ENCODE data around the gene DLEU7.

Gene DLEU7

GRCh38 chr13:50843257-50844083 is at the start of gene DLEU7:
Gene DLEU7 (minus strand): TSS chr13:50843692. CDS start chr13:50843646, 46 bp downstream.
- DNase-seq, result no peak

- DNase-seq, result no peak
Measured at GRCh38 chr13:50892210-50892944, 48.9 kb upstream of the DLEU7 start.

GRCh38 chr13:50891206-50891605 is 47.7 kb upstream of the DLEU7 start:
- no peak for DNase-seq

- DNase-seq, result no peak
Measured at GRCh38 chr13:50889317-50889716, 45.8 kb upstream of the DLEU7 start.

- no peak for DNase-seq
Measured at GRCh38 chr13:50888362-50888761, 44.9 kb upstream of the DLEU7 start.

GRCh38 chr13:50887151-50887550 is 43.7 kb upstream of the DLEU7 start:
- DNase-seq, result no peak

- DNase-seq, result no peak
Measured at GRCh38 chr13:50884265-50884664, 40.8 kb upstream of the DLEU7 start.

GRCh38 chr13:50883728-50884127 is 40.2 kb upstream of the DLEU7 start:
- no peak for DNase-seq

GRCh38 chr13:50882816-50883435 is 39.4 kb upstream of the DLEU7 start:
- no peak for DNase-seq

GRCh38 chr13:50873991-50874390 is 30.5 kb upstream of the DLEU7 start:
- DNase-seq, result no peak

- DNase-seq, result no peak
Measured at GRCh38 chr13:50873467-50873866, 30.0 kb upstream of the DLEU7 start.

- no peak for DNase-seq
Measured at GRCh38 chr13:50871405-50871804, 27.9 kb upstream of the DLEU7 start.

- DNase-seq, result no peak
Measured at GRCh38 chr13:50867637-50867945, 24.1 kb upstream of the DLEU7 start.

- DNase-seq, result no peak
Measured at GRCh38 chr13:50866817-50867636, 23.5 kb upstream of the DLEU7 start.

GRCh38 chr13:50864492-50864891 is 21.0 kb upstream of the DLEU7 start:
- DNase-seq, result no peak

- no peak for DNase-seq
Measured at GRCh38 chr13:50855681-50856080, 12.2 kb upstream of the DLEU7 start.

GRCh38 chr13:50850445-50850844 is 7.0 kb upstream of the DLEU7 start:
- DNase-seq, result no peak

- DNase-seq, result no peak
Measured at GRCh38 chr13:50847501-50847900, 4.0 kb upstream of the DLEU7 start.

GRCh38 chr13:50846861-50847475 is 3.5 kb upstream of the DLEU7 start:
- DNase-seq, result no peak

- DNase-seq, result no peak
Measured at GRCh38 chr13:50845211-50845610, 1.7 kb upstream of the DLEU7 start.

- DNase-seq, result no peak
Measured at GRCh38 chr13:50844084-50844875, 788 bp upstream of the DLEU7 start.

GRCh38 chr13:50842990-50843256 is 569 bp downstream of the DLEU7 start:
- DNase-seq, result no peak
